Adrenal gland (tissue), 12 donors: ENCODE results near the gene ADCY5. TPM values are rescaled to one million over a fixed set of nuclear protein-coding genes. Genes with fewer than 3 reads are reported as not detected.
A peak's percentile ranks its signal among the peaks of the same experiment; 100 is the strongest.

ENCODE experiments used
- DNase-seq, 7 donors: peaks; one replicate each; pipeline ENCODE4 v3.0.0-alpha.2; 2019 to 2020
- H3K27ac ChIP-seq, 5 donors: fragments of 200-600 bp; sonication (generic) in 4 of 5; 1 replicate in 3 of 5; 2 replicates in 2 of 5; pipeline versions ENCODE4 v1.5.1 to v1.8.0; 2016 to 2020; ENCODE audit warnings: mild to moderate bottlenecking in 1 of 5
- H3K27me3 ChIP-seq: fragments of 200-600 bp; 2 replicates; pipeline ENCODE4 v1.8.0; 2021
- H3K36me3 ChIP-seq, 2 donors: fragments of 200-600 bp; replicated peaks in 1 of 2; 1 replicate in 1 of 2; 2 replicates in 1 of 2; pipeline versions ENCODE4 v1.5.1 to v1.8.0; 2018 to 2022
- H3K4me1 ChIP-seq, 2 donors: fragments of 200-600 bp; replicated peaks in 1 of 2; 1 replicate in 1 of 2; 2 replicates in 1 of 2; pipeline versions ENCODE4 v1.5.1 to v1.8.0; 2018 to 2021
- H3K4me3 ChIP-seq, 4 donors: fragments of 200-600 bp; sonication (generic) in 3 of 4; one replicate each; pipeline ENCODE4 v1.5.1; 2016 to 2018
- H3K9me3 ChIP-seq, 3 donors: fragments of 200-600 bp; sonication (generic) in 1 of 3; replicated peaks in 1 of 3; 1 replicate in 2 of 3; 2 replicates in 1 of 3; pipeline versions ENCODE4 v1.5.1 to v1.8.0; 2016 to 2021
- POLR2A ChIP-seq, 2 donors: fragments of 450-650 bp; IDR thresholded peaks; one replicate each; pipeline ENCODE4 v1.6.1; 2017; ENCODE audit warnings: antibody characterized with exemption in 2 of 2, mild to moderate bottlenecking in 2 of 2, moderate library complexity in 1 of 2
- WGBS, 4 donors: extraction: QIAGEN DNeasy Blood & Tissue Kit in 2 of 4; methylation state at CpG; one replicate each; pipeline versions ENCODE4 v1.1.5 to v1.1.7; 2013 to 2017; 5-methylcytosine and 5-hydroxymethylcytosine counted together
- intact Hi-C, 2 donors: fragments of 100-400 bp; cut with DNase I; formaldehyde crosslinking; loops; one replicate each; pipeline versions ENCODE4 v1.14.1 to v1.15.0; 2022 to 2023
- polyA plus RNA-seq, 3 donors: library from polyadenylated mRNA; stranded (reverse); fragments of 200-250 nt in 2 of 3; fragments of 350-450 nt in 1 of 3; fragmentation: Illumina TruSeq in 1 of 3; extraction: RNeasy Lipid Tissue Mini Kit (QIAGEN cat#74804) in 1 of 3; gene quantifications; one replicate each; pipeline ENCODE4 v1.2.3, GENCODE V29; 2013 to 2014
- total RNA-seq, 9 donors: library from RNA; depleted of rRNA in 4 of 9; stranded (reverse); fragments of >200 nt in 4 of 9; fragments of 120-200 nt in 1 of 9; fragmentation: NEBNext Ultra II Directional in 1 of 9; extraction: Animal tissue kit (Norgen Biotek cat#: 25700) in 1 of 9; gene quantifications; one replicate each; pipeline versions ENCODE4 v1.1.0 to v1.2.4, GENCODE V29; 2013 to 2023
- TF ChIP-seq, protein P1 (sequence below), 6 experiments: fragments of 450-650 bp in 4 of 6; fragments of 200-600 bp in 2 of 6; sonication (generic) in 1 of 6; IDR thresholded peaks; 1 replicate in 5 of 6; 2 replicates in 1 of 6; pipeline versions ENCODE4 v1.5.1 to v1.8.0; 2016 to 2021; ENCODE audit warnings: antibody characterized with exemption in 6 of 6, mild to moderate bottlenecking in 2 of 6, moderate library complexity in 1 of 6
- donor health status: healthy with polysubstance abuse.
- donor health status: Bipolar disorder and iron deficiency.
- donor health status: DM: yes; HTN: yes; CAD: no.
- donor health status: DM: no; HTN: no; CAD: no.
- donor health status: DM: no; HTN: no; CAD: no.
- donor health status: DM: yes; HTN: yes; CAD: no.

ADCY5 gene
- total and polyA plus RNA-seq, 12 donors = 1.2 to 12.4 (median 4.4) TPM

DNA sequence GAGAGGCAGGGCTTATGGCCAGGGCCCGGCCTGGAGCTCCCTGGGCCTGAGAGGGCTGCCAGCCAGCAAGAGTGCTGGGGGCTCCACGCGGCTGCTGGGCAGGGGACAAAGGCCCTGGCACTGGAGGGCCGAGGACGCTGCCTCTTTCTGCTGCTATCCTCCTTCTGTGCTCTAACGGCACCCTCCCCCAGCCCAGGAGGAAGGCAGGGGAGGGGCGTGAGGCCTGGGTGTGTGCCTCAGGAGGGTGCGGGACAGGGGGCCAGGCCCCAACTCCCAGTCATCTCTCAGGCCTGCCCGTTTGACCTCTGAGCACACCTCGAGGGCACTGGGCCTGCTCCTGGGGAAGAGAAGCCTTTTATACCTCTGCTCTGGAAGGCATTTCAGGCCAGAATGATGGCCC is 115.5 kb downstream of the ADCY5 start:
- Histone ChIP-seq H3K9me3 (no peaks in the 10 kb centered on the region), H3K27ac (no peak overlapping the region), H3K4me3 (no peak overlapping the region), H3K27me3 (peaks cover 3% of the 10 kb centered on the region), H3K36me3 (no peaks in the 10 kb centered on the region), H3K4me1 (peaks cover 8 to 10% of the 10 kb centered on the region in 2 donors)
- 54 to 85% (median 84%) methylated on average over 2 to 10 of the region's 10 CpGs; no CpG with 5 or more reads in 1 of the 4 donors for WGBS, 4 donors
- DNase-seq = no peak
- intact Hi-C loops = no loop called here
- TF ChIP-seq, protein P1, sequence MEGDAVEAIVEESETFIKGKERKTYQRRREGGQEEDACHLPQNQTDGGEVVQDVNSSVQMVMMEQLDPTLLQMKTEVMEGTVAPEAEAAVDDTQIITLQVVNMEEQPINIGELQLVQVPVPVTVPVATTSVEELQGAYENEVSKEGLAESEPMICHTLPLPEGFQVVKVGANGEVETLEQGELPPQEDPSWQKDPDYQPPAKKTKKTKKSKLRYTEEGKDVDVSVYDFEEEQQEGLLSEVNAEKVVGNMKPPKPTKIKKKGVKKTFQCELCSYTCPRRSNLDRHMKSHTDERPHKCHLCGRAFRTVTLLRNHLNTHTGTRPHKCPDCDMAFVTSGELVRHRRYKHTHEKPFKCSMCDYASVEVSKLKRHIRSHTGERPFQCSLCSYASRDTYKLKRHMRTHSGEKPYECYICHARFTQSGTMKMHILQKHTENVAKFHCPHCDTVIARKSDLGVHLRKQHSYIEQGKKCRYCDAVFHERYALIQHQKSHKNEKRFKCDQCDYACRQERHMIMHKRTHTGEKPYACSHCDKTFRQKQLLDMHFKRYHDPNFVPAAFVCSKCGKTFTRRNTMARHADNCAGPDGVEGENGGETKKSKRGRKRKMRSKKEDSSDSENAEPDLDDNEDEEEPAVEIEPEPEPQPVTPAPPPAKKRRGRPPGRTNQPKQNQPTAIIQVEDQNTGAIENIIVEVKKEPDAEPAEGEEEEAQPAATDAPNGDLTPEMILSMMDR (IDR thresholded peaks at IDR 0.05) = no peak
- TF ChIP-seq POLR2A (IDR thresholded peaks at IDR 0.05) = no peak

DNA sequence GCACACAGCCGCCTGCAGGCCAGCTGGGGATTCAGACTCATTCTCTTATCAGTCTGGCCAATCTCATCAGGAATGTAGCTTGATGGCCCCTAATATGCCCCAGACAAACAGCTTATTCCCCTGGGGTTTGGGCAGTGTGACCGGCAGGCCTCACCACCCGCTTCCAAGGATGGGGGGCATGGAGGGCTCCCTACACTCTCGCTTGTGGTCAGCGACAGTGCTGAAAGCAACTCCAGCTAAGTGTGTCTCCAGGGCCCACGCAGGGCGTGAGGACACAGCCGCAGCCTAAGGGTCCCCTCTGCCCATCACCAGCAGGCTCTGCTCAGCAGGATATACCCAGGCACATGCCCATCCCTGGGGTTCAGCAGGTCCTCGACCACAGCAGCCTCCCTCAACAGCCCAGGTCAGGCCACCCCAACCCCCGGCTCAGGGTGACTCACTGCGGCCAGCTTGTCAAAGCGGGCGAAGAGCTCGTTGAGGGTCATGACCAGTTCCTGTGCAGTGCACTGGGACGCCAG is 116.7 kb downstream of the ADCY5 start:
- 89 to 96% (median 91%) methylated on average over 8 to 15 of the region's 15 CpGs for WGBS, 4 donors
- no peak overlapping the region for H3K4me3 ChIP-seq
- no peaks in the 10 kb centered on the region for H3K9me3 ChIP-seq
- TF ChIP-seq, protein P1 (IDR thresholded peaks at IDR 0.05) = no peak
- no peak for TF ChIP-seq POLR2A (IDR thresholded peaks at IDR 0.05)
- no peaks in the 10 kb centered on the region for H3K36me3 ChIP-seq
- H3K4me1 ChIP-seq = peaks cover 8 to 10% of the 10 kb centered on the region in 2 donors
- DNase-seq = no peak
- intact Hi-C loops = no loop called here
- peaks cover 3% of the 10 kb centered on the region for H3K27me3 ChIP-seq
- H3K27ac ChIP-seq = peak overlapping the region in 1 of 5 donors; percentile 74

DNA sequence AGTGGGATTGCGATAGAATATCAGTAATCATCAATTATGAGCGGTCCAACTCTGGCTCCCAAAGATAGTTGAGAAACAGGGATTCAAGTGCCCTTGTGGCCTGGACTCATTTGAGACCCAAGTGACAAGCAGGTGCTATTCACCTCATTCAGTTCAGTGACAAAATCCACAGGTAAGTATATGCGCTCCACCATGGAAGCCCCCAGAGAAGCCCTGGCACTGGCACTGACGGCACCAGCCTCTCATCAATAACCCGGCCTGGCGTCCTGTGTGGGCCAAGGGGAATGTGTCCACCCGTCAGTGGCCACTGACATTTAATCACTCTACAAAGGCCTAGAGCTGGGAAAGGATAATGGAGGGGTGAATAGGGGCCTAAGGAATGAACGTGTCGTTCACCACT is 117.2 kb downstream of the ADCY5 start:
- Histone ChIP-seq H3K27me3 (peaks cover 3% of the 10 kb centered on the region), H3K36me3 (no peaks in the 10 kb centered on the region), H3K9me3 (no peaks in the 10 kb centered on the region), H3K4me1 (peaks cover 8 to 10% of the 10 kb centered on the region in 2 donors), H3K27ac (peak overlapping the region in 2 of 5 donors; percentile 44 to 74), H3K4me3 (no peak overlapping the region)
- WGBS, 4 donors = 92 to 96% (median 94%) methylated on average over 7 to 9 of the region's 9 CpGs
- intact Hi-C loops = no loop called here
- TF ChIP-seq, protein P1 (IDR thresholded peaks at IDR 0.05) = no peak
- TF ChIP-seq POLR2A (IDR thresholded peaks at IDR 0.05) = no peak
- DNase-seq = no peak

DNA sequence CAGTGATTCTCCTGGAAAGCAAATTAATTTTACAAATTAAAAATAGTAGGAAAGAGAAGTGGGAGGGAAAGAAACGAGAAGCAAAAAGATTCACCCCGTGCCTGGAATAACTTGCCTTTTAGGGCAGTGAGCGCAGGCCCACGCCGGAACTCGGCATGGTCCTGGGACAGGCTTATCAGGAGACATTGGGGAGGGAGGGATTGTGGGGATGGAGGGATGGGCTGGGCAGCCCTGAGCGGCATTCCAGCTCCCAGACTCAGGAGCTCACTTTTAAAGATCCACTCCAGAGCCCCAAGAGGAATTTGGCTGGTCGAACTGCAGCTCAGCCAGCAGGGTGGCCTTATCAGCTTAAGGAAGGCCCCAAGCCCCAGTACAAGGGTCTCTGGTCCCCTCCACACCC is 117.9 kb downstream of the ADCY5 start:
- peaks cover 3% of the 10 kb centered on the region for H3K27me3 ChIP-seq
- TF ChIP-seq, protein P1 (IDR thresholded peaks at IDR 0.05) = no peak
- no peak for TF ChIP-seq POLR2A (IDR thresholded peaks at IDR 0.05)
- no peaks in the 10 kb centered on the region for H3K9me3 ChIP-seq
- H3K27ac ChIP-seq = peak overlapping the region in 2 of 5 donors; percentile 49 to 74
- DNase-seq = peak in 1 of 7 donors; percentile 35
- intact Hi-C loops = no loop called here
- H3K4me1 ChIP-seq = peaks cover 8 to 10% of the 10 kb centered on the region in 2 donors
- WGBS, 4 donors = 64 to 84% (median 73%) methylated on average over 8 of the region's 8 CpGs
- H3K4me3 ChIP-seq = no peak overlapping the region
- no peaks in the 10 kb centered on the region for H3K36me3 ChIP-seq
